ENCODE measurements around the gene APP.
"Not testable (repeated sequence)": the region's sequence is repeated elsewhere in the genome, so short reads cannot be mapped to it uniquely, and the experiment has no call there.

The APP gene

DNA sequence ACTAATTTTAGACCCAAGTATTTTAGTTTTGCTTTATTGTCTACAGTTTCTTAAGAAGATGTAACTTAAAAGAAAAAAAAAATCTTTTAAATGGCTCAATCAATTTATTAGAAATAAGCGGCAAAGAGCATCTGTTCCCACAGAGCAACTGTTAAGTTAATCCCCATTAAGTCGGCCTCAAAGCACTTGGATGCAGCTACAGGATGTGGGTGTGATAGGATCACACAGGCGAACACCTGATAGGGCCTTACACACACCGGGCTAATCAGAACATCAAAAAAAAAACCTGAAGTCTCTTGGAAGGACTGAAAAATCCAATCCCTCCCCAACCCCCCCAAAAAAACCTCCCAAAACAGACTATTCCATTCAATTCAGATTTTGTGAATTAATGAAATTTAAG lies 23.0 kb downstream of the APP start:
- Mint-ChIP-seq H3K9me3 (no peaks in the 10 kb centered on the region), H3K4me1 (peaks cover 15% of the 10 kb centered on the region), H3K27me3 (no peaks in the 10 kb centered on the region), H3K36me3 (ENCODE audit: low read depth) (peaks cover 11% of the 10 kb centered on the region), H3K4me3 (no peak overlapping the region), H3K27ac (no peak overlapping the region)
- DNase-seq (no peak), ATAC-seq (no peak)

DNA sequence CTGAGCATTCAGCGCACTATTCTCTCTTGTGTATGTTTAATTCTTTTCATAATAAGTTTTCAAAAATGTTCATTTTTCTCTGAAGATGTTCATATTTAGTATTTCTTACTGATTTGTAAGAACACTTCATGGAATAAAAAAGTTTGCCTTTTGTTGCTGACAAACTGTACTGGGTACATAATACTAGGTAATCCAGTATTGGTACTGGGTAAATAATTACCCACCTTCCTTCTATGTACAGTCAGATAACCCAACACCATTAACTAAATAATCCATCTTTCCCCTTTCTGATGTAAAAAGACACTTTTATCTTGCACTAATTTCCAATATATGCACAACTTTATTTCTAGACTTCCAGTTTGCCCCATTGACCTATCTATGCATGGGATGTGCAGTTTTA lies 23.9 kb downstream of the APP start:
- ATAC-seq (no peak), DNase-seq (no peak)
- Mint-ChIP-seq H3K27ac (no peak overlapping the region), H3K27me3 (no peaks in the 10 kb centered on the region), H3K36me3 (ENCODE audit: low read depth) (peaks cover 11% of the 10 kb centered on the region), H3K9me3 (no peaks in the 10 kb centered on the region), H3K4me3 (no peak overlapping the region), H3K4me1 (peaks cover 15% of the 10 kb centered on the region)

DNA sequence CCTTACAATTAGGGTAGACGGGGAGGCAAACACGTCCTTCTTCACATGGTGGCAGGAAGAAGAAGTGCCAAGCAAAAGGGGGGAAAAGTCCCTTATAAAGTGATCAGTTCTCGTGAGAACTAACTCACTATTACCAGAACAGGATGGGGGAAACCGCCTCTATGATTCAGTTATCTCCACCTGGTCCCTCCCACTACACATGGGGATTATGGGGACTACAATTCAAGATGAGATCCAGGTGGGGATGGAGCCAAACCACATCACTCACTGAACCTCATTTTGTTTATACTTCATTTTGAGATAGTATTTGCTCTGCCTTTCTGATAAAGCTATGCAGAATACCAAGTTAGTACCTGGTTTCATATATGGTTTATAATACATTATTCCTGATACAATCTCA lies 26.5 kb downstream of the APP start:
- ATAC-seq (no peak), DNase-seq (no peak)
- no peak overlapping the region for H3K4me3 Mint-ChIP-seq
- H3K36me3 Mint-ChIP-seq (ENCODE audit: low read depth) = peaks cover 11% of the 10 kb centered on the region
- H3K27me3 Mint-ChIP-seq = no peaks in the 10 kb centered on the region
- H3K9me3 Mint-ChIP-seq = no peaks in the 10 kb centered on the region
- H3K27ac Mint-ChIP-seq = no peak overlapping the region
- peaks cover 15% of the 10 kb centered on the region for H3K4me1 Mint-ChIP-seq

DNA sequence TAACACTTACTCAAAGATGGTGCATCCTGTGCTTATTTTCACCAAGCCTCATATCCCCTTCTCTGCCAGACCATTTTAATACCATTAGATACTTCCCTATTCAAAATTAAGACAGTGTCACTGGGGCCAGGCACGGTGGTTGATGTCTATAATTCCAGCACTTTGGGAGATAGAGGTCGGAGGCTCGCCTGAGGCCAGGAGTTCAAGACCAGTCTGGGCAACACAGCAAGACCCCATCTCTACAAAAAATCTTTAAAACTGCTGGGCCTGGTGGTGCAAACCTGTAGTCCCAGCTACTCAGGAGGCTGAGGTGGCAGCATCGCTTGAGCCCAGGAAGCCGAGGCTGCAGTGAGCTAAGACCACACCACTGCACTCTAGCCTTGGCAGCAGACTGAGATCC lies 28.2 kb downstream of the APP start:
- peaks cover 3% of the 10 kb centered on the region for H3K36me3 Mint-ChIP-seq (ENCODE audit: low read depth)
- H3K9me3 Mint-ChIP-seq = no peaks in the 10 kb centered on the region
- peaks cover under 1% of the 10 kb centered on the region for H3K4me1 Mint-ChIP-seq
- ATAC-seq = no peak
- H3K4me3 Mint-ChIP-seq = no peak overlapping the region
- no peaks in the 10 kb centered on the region for H3K27me3 Mint-ChIP-seq
- DNase-seq = no peak
- H3K27ac Mint-ChIP-seq = no peak overlapping the region

DNA sequence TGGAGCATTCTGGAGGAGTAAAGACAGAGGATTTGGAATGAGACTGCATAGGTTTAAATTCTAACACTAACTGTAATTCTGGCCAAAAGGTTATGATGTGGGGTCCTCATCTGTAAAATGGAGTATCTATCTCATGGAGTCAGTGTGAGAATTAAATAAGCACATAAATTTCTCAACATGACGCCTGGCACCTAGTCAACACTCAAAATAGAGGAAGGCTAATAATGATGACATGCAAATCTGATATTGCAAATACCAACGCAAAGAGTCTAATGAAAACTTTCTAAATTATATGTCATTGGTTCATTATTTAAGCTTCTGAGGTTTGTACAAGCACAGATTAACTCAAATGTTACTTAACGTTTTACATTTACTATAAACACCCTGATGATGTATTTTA lies 29.6 kb downstream of the APP start:
- ATAC-seq (no peak), DNase-seq (no peak)
- H3K27me3 Mint-ChIP-seq = no peaks in the 10 kb centered on the region
- H3K4me1 Mint-ChIP-seq = peaks cover 10% of the 10 kb centered on the region
- H3K9me3 Mint-ChIP-seq = no peaks in the 10 kb centered on the region
- no peak overlapping the region for H3K27ac Mint-ChIP-seq
- H3K36me3 Mint-ChIP-seq (ENCODE audit: low read depth) = peaks cover 3% of the 10 kb centered on the region
- H3K4me3 Mint-ChIP-seq = no peak overlapping the region

DNA sequence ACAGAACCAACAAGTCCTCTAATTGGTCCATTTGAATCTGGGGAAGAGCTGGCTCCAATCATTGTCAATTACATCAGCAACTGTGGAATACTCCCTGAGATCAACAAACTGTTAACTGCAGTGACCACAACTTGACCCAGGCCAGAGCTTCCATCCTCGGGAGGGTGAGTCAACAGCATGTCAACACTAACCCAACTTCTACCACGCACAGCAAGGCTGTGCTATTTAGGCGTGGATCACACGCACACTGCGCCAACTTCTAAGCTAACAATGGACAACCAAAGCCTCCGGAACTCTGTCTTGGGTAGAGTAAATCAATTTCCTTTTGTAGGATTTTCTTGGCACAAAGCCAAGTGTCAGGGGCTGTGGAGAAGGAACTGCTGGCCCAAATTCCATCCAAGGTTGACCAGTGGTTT lies 30.4 kb downstream of the APP start:
- no peak for ATAC-seq
- Mint-ChIP-seq H3K27ac (no peak overlapping the region), H3K36me3 (ENCODE audit: low read depth) (peaks cover 3% of the 10 kb centered on the region), H3K27me3 (no peaks in the 10 kb centered on the region), H3K4me3 (no peak overlapping the region), H3K4me1 (peaks cover 10% of the 10 kb centered on the region), H3K9me3 (no peaks in the 10 kb centered on the region)
- no peak for DNase-seq

DNA sequence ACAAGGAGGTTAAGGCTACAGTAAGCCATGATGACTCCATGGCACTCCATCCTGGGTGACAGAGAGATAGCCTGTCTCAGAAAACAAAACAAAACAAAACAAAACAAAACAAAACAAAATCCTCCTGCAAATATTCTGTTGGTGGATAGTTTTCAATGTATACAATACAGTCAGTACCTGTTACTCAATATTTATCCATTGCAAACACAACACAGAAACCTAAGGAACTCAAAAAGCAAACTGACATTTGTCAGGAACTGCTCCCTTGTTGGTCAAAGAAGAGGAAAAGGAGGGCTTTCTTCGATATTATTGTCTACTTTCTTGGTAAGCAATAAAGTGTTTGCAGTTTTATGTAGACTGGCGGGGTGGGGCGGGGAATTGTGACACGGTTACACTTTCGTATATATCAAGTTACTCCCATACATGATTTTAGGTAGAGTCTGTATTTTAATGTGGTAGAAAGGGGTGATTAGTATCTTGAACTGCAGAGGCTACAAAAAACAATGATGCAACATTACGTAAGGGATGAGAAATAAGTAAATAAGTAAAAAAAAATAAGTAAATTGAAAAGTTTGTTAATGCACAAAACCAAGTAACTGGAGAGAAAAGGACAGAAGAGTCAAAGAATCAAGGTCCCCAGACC lies 31.8 kb downstream of the APP start:
- Mint-ChIP-seq H3K9me3 (no peaks in the 10 kb centered on the region), H3K36me3 (ENCODE audit: low read depth) (peaks cover 4% of the 10 kb centered on the region), H3K27me3 (no peaks in the 10 kb centered on the region), H3K27ac (no peak overlapping the region), H3K4me3 (no peak overlapping the region), H3K4me1 (peaks cover 10% of the 10 kb centered on the region)
- ATAC-seq (no peak), DNase-seq (no peak)

DNA sequence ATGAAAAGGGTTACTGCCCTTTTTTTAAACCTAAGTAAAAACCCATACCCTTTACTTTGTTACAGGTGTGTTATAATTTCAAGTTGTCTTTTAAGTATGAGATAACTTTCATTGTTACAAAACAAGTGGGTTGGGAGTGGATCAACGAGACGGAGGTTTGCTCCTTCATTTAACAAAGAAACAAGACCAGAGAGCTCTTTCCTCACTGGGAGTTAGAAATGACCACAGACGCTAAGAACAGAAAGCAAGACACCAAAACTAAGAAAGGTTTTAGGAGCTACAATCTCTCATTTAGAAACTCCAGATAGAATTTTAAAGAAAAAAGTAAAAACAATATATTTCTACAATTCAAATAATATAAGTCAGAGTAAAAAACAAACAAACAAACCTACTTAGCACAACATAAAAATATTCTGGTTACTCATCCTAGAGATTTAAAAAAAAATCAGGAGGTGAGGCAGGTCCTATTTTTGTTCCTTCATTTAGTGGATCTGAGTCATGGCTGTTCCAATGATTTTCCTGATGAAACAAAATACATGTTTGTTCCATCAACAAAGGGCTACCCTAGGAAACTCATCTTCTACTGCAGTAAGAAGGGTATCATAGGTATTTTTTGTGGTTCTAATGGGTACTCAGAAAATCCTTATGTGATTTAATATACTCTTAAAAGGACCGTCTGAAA lies 33.0 kb downstream of the APP start:
- H3K27ac Mint-ChIP-seq = no peak overlapping the region
- peaks cover 2% of the 10 kb centered on the region for H3K36me3 Mint-ChIP-seq (ENCODE audit: low read depth)
- H3K4me1 Mint-ChIP-seq = peaks cover 10% of the 10 kb centered on the region
- no peak for DNase-seq
- no peak for ATAC-seq
- no peaks in the 10 kb centered on the region for H3K27me3 Mint-ChIP-seq
- H3K9me3 Mint-ChIP-seq = no peaks in the 10 kb centered on the region
- no peak overlapping the region for H3K4me3 Mint-ChIP-seq

DNA sequence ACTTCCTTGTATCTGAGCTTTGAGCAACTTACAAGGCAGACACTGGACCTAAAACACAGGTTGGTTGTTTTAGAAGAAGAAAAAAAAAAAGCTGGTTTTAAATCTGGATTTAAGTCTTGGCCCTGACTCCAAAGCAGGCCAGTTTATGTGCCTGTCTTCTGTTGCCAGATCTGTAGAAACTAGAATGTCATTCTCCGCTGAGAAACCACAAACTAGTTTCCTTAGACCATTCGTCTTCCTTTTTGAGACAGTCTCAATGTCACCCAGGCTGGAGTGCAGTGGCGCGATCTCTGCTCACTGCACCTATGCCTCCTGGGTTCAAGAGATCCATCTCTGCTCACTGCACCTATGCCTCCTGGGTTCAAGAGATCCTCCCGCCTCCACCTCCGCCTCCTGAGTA lies 33.9 kb downstream of the APP start:
- Mint-ChIP-seq H3K9me3 (no peaks in the 10 kb centered on the region), H3K27me3 (no peaks in the 10 kb centered on the region), H3K27ac (no peak overlapping the region), H3K4me3 (no peak overlapping the region), H3K36me3 (ENCODE audit: low read depth) (peaks cover 2% of the 10 kb centered on the region), H3K4me1 (peaks cover 10% of the 10 kb centered on the region)
- ATAC-seq (peak; percentile 83), DNase-seq (no peak)

DNA sequence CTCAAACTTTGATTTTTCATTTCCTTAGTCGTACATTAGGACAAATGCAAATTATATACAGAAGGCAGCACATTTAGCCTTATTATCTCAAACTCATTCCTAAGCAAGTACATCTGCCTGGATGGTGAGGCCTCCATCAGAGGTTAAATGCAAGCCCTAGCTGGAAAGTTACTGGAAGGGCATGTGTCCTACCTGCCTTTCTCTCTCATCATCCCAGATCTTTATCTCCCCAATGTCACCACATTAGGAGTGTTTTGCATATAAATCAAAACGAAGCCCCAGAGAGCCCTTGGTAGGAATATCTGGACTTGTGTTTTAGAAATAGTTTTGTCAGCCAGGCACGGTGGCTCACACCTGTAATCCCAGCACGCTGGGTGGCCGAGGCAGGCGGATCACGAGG lies 35.0 kb downstream of the APP start:
- no peak for DNase-seq
- H3K27me3 Mint-ChIP-seq = no peaks in the 10 kb centered on the region
- no peak overlapping the region for H3K27ac Mint-ChIP-seq
- H3K4me3 Mint-ChIP-seq = no peak overlapping the region
- H3K9me3 Mint-ChIP-seq = no peaks in the 10 kb centered on the region
- H3K36me3 Mint-ChIP-seq (ENCODE audit: low read depth) = peaks cover 2% of the 10 kb centered on the region
- peaks cover 10% of the 10 kb centered on the region for H3K4me1 Mint-ChIP-seq
- ATAC-seq = no peak

DNA sequence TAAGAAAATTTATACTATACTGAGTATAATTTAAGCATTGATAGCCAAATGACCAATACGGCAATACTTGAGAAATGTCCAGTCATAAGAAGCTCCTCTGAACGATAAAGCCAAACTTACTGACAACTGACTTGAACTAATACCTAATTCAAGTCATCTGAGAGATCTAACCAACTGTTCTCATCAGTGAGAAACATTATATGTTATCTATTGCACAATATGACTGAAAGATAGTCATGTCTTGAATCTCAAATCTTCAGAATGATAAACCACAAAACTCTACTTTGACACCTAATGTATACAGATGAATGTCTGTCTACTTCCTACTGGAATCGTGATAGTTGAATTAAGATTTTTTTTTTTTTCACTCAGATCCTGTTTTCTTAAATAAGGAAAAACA lies 39.0 kb downstream of the APP start:
- no peak overlapping the region for H3K4me3 Mint-ChIP-seq
- no peak for ATAC-seq
- DNase-seq = no peak
- no peak overlapping the region for H3K27ac Mint-ChIP-seq
- H3K4me1 Mint-ChIP-seq = peaks cover 2% of the 10 kb centered on the region
- H3K27me3 Mint-ChIP-seq = no peaks in the 10 kb centered on the region
- H3K36me3 Mint-ChIP-seq (ENCODE audit: low read depth) = peaks cover 11% of the 10 kb centered on the region
- H3K9me3 Mint-ChIP-seq = no peaks in the 10 kb centered on the region

DNA sequence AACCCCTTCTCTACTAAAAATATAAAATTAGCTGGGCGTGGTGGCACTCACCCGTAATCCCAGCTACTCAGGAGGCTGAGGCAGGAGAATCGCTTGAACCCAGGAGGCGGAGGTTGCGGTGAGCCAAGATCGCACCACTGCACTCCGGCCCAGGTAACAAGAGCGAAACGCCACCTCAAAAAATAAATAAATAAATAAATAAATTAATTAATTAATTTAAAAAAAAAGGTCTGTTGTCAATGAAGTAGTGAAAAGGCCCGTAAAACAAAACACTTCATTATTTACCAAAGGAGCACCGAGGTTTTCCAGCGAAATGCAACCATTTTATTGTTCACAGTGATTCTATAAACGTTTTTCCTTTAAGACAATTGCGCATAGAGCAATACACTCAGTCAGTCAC lies 39.5 kb downstream of the APP start:
- not testable (repeated sequence) for H3K4me1 Mint-ChIP-seq, H3K27ac Mint-ChIP-seq, H3K4me3 Mint-ChIP-seq, DNase-seq, ATAC-seq, H3K9me3 Mint-ChIP-seq, H3K27me3 Mint-ChIP-seq
- H3K36me3 Mint-ChIP-seq (ENCODE audit: low read depth) = peaks cover 11% of the 10 kb centered on the region

DNA sequence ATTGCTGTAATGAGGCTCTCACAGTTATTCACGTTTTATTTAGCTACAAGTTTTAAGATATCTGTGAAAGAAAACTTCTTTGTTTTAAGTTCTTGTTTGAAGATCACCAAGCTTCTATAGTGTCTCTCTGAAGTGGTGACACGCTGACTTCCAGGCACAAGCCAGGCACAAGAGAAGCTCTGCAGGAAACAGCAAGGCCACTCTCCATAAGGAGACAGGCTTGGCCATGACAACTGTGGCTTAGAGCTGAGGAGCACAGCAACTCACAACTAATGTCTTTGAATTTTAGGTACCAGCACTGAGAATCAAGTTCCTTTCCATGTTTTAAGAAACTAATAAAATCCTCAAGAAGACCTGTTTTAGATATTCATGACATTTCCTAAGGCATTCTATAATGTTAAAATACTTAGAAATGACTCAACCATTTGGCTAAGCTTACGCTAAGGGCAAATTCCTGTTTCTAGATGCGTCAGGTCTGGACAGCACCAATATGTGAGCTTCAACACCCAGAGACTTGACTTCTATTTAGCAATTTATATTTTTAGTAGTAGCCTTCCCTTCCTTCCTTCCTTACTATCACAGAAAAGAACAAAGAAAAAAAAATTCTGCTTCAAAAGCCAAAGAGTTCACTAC lies 40.2 kb downstream of the APP start:
- no peak for ATAC-seq
- Mint-ChIP-seq H3K36me3 (ENCODE audit: low read depth) (peaks cover 11% of the 10 kb centered on the region), H3K9me3 (no peaks in the 10 kb centered on the region), H3K27ac (no peak overlapping the region), H3K4me3 (no peak overlapping the region), H3K4me1 (no peaks in the 10 kb centered on the region), H3K27me3 (no peaks in the 10 kb centered on the region)
- no peak for DNase-seq

DNA sequence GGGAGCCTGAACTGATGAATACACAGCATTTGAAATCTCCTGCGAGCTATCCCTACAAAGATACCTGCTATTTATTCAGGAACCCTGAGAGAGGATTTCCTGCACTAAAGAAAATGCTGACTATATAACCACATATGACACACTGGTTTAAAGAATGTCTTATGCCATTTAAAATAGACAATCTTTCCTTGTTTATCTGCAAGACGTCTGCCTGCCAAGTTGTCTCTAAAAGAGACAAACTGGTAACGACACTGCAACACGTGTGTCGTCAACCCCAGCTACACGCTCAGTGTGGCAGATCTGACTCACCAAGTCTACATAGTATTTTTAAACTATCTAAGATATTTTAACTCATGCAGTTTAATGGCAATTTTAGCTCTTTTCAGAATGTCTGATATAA lies 42.7 kb downstream of the APP start:
- Mint-ChIP-seq H3K36me3 (ENCODE audit: low read depth) (peaks cover 10% of the 10 kb centered on the region), H3K4me3 (no peak overlapping the region), H3K27ac (no peak overlapping the region), H3K9me3 (no peaks in the 10 kb centered on the region), H3K4me1 (no peaks in the 10 kb centered on the region), H3K27me3 (no peaks in the 10 kb centered on the region)
- DNase-seq (no peak), ATAC-seq (no peak)

DNA sequence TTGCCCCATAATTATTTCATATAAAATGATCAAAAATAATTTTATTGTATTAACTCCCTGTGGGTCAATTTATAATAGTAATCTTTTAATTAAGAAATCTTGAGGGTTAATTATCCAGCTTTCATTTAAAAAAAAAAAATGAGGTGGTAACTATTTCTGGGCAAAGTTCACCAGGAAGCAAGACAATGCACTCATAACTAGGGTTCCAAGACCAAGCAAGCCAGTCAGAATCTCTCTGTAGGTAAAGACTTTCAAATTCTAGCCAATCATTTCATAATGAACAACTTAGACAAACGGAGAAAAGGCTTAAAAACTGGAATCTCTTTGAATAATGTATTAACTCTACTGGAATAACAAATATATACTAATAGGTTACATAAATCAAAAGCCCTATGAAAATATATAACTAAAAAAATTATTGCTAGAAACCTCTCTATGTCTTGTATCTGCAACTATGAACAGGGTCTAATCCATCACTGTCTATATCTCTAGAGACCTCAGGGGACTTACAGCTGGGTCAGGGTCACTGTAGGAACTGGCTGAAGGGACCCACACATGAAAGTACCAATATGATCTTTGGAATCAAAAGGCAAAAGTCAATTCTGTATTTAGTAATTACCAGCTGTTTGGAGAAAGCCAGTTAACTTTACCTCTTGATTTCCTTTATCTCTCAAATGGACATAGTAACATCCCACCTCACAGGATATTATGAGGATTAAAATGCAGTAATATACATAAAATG lies 43.3 kb downstream of the APP start:
- Mint-ChIP-seq H3K27ac (no peak overlapping the region), H3K9me3 (no peaks in the 10 kb centered on the region), H3K36me3 (ENCODE audit: low read depth) (peaks cover 10% of the 10 kb centered on the region), H3K4me3 (no peak overlapping the region), H3K27me3 (no peaks in the 10 kb centered on the region), H3K4me1 (no peaks in the 10 kb centered on the region)
- ATAC-seq (no peak), DNase-seq (no peak)
